MCF 10A (cell line): ENCODE data around the gene CYTH2. TPM values are rescaled to one million over a fixed set of nuclear protein-coding genes. Genes with fewer than 3 reads are reported as not detected.
"Not testable (repeated sequence)": the region's sequence is repeated elsewhere in the genome, so short reads cannot be mapped to it uniquely, and the experiment has no call there.

Experiments
- BruUV-seq: library from RNA; stranded (reverse); fragments of 400-500 nt; replicated peaks from 2 replicates; lab custom pipeline; 2021; lab: Mats Ljungman, UMichigan
- CTCF ChIA-PET: fragments of 300-600 bp; sonication (Branson Sonifier 250); formaldehyde crosslinking; extraction: SDS; loops from one replicate; lab custom pipeline; 2021; ENCODE audit warnings: antibody characterized with exemption, inconsistent platforms; lab: Yijun Ruan, JAX
- POLR2A ChIA-PET: fragments of 300-600, 350-650 bp; sonication (Branson Sonifier 250); formaldehyde crosslinking; extraction: SDS; loops from one replicate; lab custom pipeline; 2020; ENCODE audit warnings: antibody characterized with exemption, inconsistent platforms; lab: Yijun Ruan, JAX
- DNase-seq: peaks from one replicate; pipeline ENCODE4 v3.0.0-alpha.2; 2018; ENCODE audit not compliant: unreplicated experiment
- H3K27ac Mint-ChIP-seq: one replicate; pipeline ENCODE4 v1.8.0; 2022; ENCODE audit warnings: mild to moderate bottlenecking, low read depth, mixed read lengths; ENCODE audit not compliant: unreplicated experiment
- H3K27me3 Mint-ChIP-seq: one replicate; pipeline ENCODE4 v1.8.0; 2022; ENCODE audit warnings: mixed read lengths; ENCODE audit not compliant: insufficient read depth, unreplicated experiment
- H3K36me3 Mint-ChIP-seq: one replicate; pipeline ENCODE4 v1.8.0; 2022; ENCODE audit warnings: mild to moderate bottlenecking, moderate library complexity, mixed read lengths; ENCODE audit not compliant: insufficient read depth, unreplicated experiment
- H3K4me1 Mint-ChIP-seq: one replicate; pipeline ENCODE4 v1.8.0; 2022; ENCODE audit warnings: mixed read lengths; ENCODE audit not compliant: insufficient read depth, unreplicated experiment
- H3K4me3 Mint-ChIP-seq: one replicate; pipeline ENCODE4 v1.8.0; 2022; ENCODE audit warnings: mild to moderate bottlenecking, moderate library complexity, mixed read lengths; ENCODE audit not compliant: unreplicated experiment
- H3K9me3 Mint-ChIP-seq: one replicate; pipeline ENCODE4 v1.8.0; 2022; ENCODE audit warnings: mixed read lengths; ENCODE audit not compliant: unreplicated experiment
- CTCF ChIP-seq: fragments of 200-600 bp; IDR thresholded peaks from one replicate; pipeline ENCODE4 v1.8.0; 2022; ENCODE audit warnings: antibody characterized with exemption, mild to moderate bottlenecking; ENCODE audit not compliant: unreplicated experiment
- intact Hi-C: fragments of 100-400 bp; cut with micrococcal nuclease; formaldehyde crosslinking; loops from 2 replicates; pipeline ENCODE4 v1.14.1; 2022
- total RNA-seq: library from RNA; stranded (reverse); gene quantifications from 2 replicates; pipeline ENCODE4 v1.2.3, GENCODE V29; 2022

CYTH2 gene
- total RNA-seq, 1 experiment from 2014 or later = 70.3 TPM

- intact Hi-C loops = loop anchor here (5.0 kb wide), 1 partner anchor 93 kb away; the partner anchor contains the start of genes GRIN2D and KDELR1
- H3K36me3 Mint-ChIP-seq = peaks cover 46% of the 10 kb centered on the region
- no peak for DNase-seq
- H3K4me1 Mint-ChIP-seq = peaks cover 40% of the 10 kb centered on the region
- H3K27me3 Mint-ChIP-seq = no peaks in the 10 kb centered on the region
- no peak overlapping the region for H3K27ac Mint-ChIP-seq
- CTCF ChIA-PET = no interaction called here
- H3K9me3 Mint-ChIP-seq = no peaks in the 10 kb centered on the region
- no peak for TF ChIP-seq CTCF
- H3K4me3 Mint-ChIP-seq = no peak overlapping the region
- no TSS peak for BruUV-seq
- POLR2A ChIA-PET = no interaction called here
These were observed 15.9 kb downstream of the CYTH2 start for GRCh38 chr19:48484931-48485612.

GRCh38 chr19:48486706-48487105 lies 17.5 kb downstream of the CYTH2 start:
- Mint-ChIP-seq H3K4me1 (peaks cover 45% of the 10 kb centered on the region), H3K27ac (peak overlapping the region; percentile 83), H3K36me3 (peaks cover 30% of the 10 kb centered on the region)
- ChIA-PET POLR2A (interaction anchor here (0.6 to 3.6 kb wide), 13 partner anchors 7 to 339 kb away, joined by 3 to 22 read pairs (median 6); partner anchors contain the start of genes GRIN2D and GRWD1), CTCF (interaction anchor here (0.9 to 4.9 kb wide), 4 partner anchors 10 to 132 kb away, joined by 4 to 41 read pairs (median 6); partner anchors contain the start of genes RPL18 and SPHK2)
- DNase-seq = peak; percentile 66
- BruUV-seq, H3K27me3 Mint-ChIP-seq, H3K4me3 Mint-ChIP-seq, H3K9me3 Mint-ChIP-seq: not testable (repeated sequence)
- intact Hi-C loops = loop anchor here (5.0 kb wide), 1 partner anchor 94 kb away; the partner anchor contains the start of genes GRIN2D and KDELR1

GRCh38 chr19:48487544-48487943 lies 18.4 kb downstream of the CYTH2 start:
- DNase-seq = no peak
- ChIA-PET POLR2A (interaction anchor here (0.6 to 3.6 kb wide), 21 partner anchors 8 to 154 kb away, joined by 3 to 22 read pairs (median 5); partner anchors contain the start of genes GRIN2D, GRWD1, KCNJ14 and KDELR1), CTCF (interaction anchor here (0.9 to 4.9 kb wide), 6 partner anchors 11 to 132 kb away, joined by 3 to 41 read pairs (median 6); partner anchors contain the start of genes RPL18 and SPHK2)
- Mint-ChIP-seq H3K9me3 (no peaks in the 10 kb centered on the region), H3K4me3 (peak overlapping the region; percentile 49), H3K27me3 (no peaks in the 10 kb centered on the region), H3K27ac (peak overlapping the region; percentile 83), H3K36me3 (peaks cover 24% of the 10 kb centered on the region), H3K4me1 (peaks cover 43% of the 10 kb centered on the region)
- BruUV-seq = no TSS peak
- no peak for TF ChIP-seq CTCF
- intact Hi-C loops = loop anchor here (5.0 kb wide), 1 partner anchor 95 kb away; the partner anchor contains the start of genes GRIN2D and KDELR1

- Mint-ChIP-seq H3K4me3 (peak overlapping the region; percentile 49), H3K9me3 (no peaks in the 10 kb centered on the region), H3K27me3 (no peaks in the 10 kb centered on the region), H3K27ac (peak overlapping the region; percentile 83), H3K4me1 (peaks cover 48% of the 10 kb centered on the region), H3K36me3 (peaks cover 24% of the 10 kb centered on the region)
- CTCF ChIA-PET = interaction anchor here (0.7 to 4.9 kb wide), 7 partner anchors 12 to 721 kb away, joined by 3 to 41 read pairs (median 6); no protein-coding TSS in a partner anchor
- intact Hi-C loops = loop anchor here (1.0 to 5.0 kb wide), 2 partner anchors 19 to 96 kb away; partner anchors contain the start of genes CYTH2, GRIN2D and KDELR1
- BruUV-seq = no TSS peak
- TF ChIP-seq CTCF = no peak
- DNase-seq = peak; percentile 97
- POLR2A ChIA-PET = interaction anchor here (0.6 to 3.6 kb wide), 20 partner anchors 8 to 155 kb away, joined by 3 to 22 read pairs (median 6); partner anchors contain the start of genes GRIN2D, GRWD1, KCNJ14 and KDELR1
These were observed 18.8 kb downstream of the CYTH2 start for GRCh38 chr19:48487948-48488347.

GRCh38 chr19:48488478-48488877 lies 19.3 kb downstream of the CYTH2 start:
- BruUV-seq = not testable (repeated sequence)

More at GRCh38 chr19:48488478-48488877, 19.3 kb downstream of the CYTH2 start:
- CTCF ChIA-PET = interaction anchor here (0.7 to 4.9 kb wide), 11 partner anchors 12 to 721 kb away, joined by 3 to 41 read pairs (median 6); partner anchors contain the start of gene KDELR1
- not testable (repeated sequence) for H3K27me3 Mint-ChIP-seq, H3K4me3 Mint-ChIP-seq, DNase-seq, H3K9me3 Mint-ChIP-seq
- POLR2A ChIA-PET = interaction anchor here (0.8 to 3.6 kb wide), 8 partner anchors 19 to 154 kb away, joined by 3 to 22 read pairs (median 6); partner anchors contain the start of gene GRWD1
- Mint-ChIP-seq H3K36me3 (peaks cover 23% of the 10 kb centered on the region), H3K4me1 (peaks cover 48% of the 10 kb centered on the region), H3K27ac (peak overlapping the region; percentile 83)
- intact Hi-C loops = loop anchor here (1.0 to 5.0 kb wide), 2 partner anchors 19 to 96 kb away; partner anchors contain the start of genes CYTH2, GRIN2D and KDELR1
